OCI-M2 (cell line): ENCODE measurements around the gene HOXA10.

Experiments
- DNase-seq: peaks from one replicate; lab custom pipeline; 2025; ENCODE audit not compliant: unreplicated experiment; lab: John Stamatoyannopoulos, UW

Gene HOXA10

DNA sequence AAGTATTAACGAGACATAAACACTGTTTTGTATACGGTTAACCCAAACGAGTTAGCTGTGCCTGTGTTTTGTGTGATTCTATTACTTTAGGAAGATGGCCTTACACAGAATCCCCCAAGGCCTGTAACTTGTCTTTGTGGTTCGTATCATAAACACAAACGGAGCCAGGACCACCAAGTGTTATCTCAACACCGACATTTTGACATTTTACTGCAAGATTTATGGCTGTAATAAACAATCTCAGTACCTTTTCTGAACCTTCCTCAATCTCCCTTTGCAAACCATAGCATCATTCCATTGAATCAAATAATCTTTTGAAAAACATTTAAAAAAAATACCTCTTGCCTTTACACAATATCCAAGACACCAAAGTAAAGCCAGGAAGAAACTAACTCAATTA, 41.1 kb downstream of the HOXA10 start:
- DNase-seq = no peak

DNA sequence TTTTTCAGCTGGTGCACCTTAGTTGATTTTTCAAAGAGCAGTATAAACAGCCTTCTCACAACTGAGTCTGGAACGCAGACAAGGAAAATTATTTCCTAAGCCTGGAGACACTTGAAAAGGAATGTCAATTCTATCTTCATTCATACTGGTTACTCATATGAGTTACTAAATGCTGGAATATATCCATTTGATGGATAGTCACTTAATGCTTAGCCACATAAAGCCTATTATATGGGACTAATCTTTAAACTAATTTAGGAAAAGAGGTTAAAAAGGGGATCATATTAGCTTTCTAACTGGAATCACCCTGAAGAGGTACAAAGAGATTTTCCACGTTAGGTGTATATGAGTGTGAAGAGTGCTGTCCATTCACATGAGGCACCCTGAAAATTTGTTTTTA, 41.9 kb downstream of the HOXA10 start:
- no peak for DNase-seq

DNA sequence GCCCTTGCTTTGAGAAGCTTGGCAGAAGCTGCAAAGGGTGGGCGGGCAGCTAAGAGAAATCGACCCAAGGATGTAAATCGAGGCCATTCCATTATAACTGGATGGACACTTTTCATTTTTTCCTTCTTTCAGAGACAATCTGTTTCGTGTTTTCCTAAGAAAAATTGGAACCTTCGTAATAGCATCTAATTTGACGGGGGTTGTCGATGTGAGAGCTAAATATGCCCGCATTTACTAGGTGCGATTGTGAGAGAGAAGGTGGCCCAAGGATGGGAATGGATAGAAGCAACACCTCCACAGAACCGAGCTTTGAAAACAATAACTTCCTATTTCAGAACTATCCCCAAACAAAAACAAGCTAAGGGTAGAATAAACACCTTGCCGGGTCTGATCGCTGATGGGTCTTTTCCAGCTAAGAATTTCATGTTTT, 42.7 kb downstream of the HOXA10 start:
- DNase-seq = no peak

DNA sequence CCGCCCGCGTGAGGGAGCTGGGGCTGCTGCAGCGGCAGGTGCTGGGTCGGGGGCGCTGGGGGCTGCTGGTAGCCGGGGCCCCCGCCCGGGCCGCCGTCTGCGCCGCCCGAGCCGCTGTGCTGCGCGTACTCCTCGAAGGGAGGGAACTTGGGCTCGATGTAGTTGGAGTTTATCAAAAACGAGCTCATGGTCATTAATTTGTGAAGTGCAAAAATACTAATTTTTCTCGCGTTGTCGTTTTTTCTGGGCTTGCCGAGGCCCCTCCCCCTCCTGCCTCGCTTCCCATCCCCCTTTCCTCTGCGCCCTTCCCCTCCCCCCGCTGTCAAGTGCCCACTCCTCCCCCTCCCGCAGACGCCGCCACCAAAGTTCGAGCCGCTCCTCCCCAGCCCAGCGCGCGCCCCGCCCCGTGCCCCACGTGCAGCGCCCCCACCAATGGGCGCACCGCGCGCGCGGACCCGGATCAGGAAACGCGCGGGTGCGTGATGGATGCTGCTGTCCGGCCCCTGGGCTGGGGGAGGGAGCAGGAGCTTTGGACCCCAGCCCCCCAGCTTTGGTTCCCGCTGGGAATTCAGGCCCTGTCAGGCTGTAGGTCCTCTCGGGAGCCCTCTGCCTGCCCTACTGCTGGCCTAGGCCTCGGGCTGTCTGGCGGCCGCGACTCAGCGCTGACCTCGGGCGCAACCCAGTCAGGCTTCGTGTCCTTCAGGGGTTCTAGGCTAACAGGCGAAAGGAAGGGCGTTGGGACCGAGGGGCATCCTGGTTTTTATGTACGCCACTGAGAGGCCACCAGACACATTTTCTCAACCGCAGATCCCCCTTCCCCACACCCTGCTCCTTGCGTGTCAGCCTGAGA, 43.4 kb downstream of the HOXA10 start, which contains the start of gene HOXA4:
Gene HOXA4 (minus strand): TSS at position 218 of the 850 bp plus-strand sequence. CDS start 24 bp downstream, at position 194.
- no peak for DNase-seq

DNA sequence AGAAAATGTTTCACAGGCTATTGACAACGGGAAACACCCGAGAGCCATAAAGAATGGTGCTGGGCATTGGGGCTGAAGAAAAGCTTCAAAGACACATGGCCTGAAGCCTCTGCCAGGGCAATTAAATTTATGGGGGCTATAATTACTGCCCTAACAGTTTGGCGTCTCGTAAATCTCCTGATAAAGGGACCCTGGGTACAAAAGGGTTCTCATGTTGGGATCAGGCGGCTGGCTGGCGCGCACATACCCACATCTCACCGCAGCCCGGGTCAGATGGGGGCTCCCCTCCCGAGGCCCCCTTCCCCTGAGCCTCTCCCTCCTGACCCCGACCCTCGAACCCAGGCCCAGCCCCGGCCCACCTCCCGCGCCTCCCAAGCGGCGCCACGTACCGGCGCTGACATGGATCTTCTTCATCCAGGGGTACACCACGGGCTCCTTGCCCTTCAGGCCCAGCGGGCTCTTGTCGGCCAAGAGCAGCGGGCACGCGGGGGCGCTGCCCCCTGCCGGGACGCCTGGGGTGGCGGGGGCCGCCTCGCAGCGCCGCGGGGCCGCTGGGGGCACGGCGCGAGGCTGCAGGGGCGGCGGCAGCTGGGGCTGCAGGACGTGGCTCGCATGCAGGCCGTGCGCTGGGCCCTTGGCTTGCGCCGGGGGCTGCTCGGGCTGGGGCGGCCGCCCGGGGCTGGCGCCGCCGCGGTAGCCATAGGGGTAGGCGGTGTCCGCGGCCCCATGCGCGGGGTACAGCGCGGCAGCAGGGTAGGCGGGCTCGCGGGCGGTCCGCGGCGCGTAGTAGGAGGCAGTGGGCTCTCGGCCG, 44.2 kb downstream of the HOXA10 start:
- DNase-seq = no peak

DNA sequence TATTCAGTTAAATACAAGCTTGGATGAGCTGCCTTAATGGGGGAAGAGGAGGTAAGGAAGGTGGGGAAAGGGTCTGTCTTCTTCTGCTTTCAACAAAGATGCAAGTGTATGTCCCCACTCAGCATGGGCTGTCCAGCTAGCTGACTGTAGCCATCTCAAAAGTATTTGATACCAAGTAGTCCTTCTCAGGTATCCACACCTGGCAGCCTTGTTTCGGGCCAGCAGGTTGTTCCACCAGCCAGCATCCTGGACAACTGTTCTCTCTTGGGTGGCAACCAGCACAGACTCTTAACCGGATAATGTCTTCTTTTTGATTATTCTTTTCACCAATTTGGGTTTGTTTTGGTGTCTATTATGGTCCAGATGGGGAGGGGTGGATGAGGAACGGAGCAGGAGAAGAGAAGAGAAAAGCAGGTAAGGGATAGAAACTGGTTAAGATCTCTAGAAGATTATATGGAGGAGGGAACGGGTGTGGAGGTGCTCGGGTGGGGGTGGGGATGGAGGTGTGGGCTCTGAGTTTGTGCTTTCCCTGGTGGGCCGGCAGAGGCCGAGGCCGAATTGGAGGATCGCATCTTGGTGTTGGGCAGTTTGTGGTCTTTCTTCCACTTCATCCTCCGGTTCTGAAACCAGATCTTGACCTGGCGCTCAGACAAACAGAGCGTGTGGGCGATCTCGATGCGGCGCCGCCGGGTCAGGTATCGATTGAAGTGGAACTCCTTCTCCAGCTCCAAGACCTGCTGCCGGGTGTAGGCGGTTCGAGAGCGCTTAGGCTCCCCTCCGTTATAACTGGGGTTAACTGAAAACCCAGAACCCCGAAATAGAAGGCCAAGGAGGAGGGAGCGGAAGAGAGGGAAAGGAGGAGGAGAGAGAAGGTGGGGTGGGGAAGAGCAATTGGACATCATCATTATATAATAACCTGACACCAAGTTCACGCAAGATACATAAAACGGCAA, 45.1 kb downstream of the HOXA10 start:
- no peak for DNase-seq

DNA sequence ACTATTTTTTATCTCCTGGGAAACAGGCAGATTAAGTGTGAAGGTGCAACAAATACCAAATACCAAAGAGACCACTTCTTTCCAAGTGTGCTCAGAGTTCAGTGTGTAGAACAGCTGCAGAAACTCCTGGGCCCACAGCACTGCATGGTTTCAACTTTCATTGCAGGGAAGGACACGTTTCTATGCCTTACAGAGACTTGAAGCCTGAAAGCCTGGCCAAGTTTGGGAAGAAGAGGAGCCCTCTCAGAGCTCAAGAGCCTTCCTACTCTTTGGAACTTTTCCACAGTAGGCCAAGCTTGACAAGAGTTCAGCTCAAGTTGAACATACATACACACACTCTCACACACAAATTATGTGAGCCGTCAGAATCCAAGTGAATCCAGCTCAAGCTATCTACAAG, 46.1 kb downstream of the HOXA10 start:
- no peak for DNase-seq

DNA sequence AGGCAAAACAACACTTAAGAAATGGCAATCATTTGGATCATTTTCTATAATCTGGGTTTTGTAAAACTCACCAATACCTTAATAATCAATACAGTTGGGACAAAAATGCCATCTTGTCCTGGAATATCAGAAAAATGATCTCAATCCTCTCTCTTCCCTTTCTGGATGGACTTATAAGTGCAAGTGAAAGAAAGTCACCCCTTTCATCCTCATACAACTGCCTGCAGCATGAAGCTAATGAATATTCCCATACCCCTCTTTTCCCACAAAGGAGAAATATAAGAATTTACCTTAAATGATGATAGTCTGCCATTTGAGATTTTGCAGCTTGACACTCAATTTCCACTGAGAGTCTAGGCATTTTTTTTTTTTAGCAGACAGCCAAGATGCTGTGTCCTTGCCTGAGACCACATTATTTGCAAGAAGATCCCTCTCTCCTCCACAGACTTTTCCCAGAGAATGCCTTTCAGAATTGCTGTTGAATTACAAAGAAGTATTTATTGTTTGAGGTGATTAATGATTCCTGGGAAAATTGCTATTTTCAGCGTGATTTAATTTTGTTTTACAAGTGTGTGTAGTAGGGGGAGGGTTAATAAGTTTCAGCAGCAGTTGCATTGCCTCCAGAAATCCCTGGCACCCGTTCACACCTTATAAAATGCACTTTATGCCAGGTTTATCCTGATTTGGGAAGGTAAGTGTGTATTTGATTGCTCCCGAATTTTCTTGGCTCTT, 47.4 kb downstream of the HOXA10 start:
- no peak for DNase-seq

DNA sequence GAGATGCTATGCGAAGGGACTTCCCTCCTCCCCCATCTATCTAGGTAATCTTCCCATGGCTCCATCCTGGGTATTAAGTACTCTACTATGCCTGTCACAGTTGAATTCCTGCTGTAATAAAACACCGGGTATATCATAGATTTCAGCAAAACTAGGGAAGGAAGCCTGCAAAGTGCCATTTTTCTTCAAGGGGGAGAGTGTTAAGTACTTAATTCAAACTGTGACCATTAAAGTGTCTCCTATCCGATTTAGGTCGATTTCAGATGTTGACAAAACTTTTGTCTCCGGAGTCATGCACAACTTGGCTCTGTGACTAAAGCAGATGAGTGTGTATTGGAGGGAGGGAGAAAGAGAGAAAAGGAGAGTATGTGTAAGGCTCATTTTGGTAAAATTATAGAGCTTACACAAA, 48.1 kb downstream of the HOXA10 start:
- no peak for DNase-seq

DNA sequence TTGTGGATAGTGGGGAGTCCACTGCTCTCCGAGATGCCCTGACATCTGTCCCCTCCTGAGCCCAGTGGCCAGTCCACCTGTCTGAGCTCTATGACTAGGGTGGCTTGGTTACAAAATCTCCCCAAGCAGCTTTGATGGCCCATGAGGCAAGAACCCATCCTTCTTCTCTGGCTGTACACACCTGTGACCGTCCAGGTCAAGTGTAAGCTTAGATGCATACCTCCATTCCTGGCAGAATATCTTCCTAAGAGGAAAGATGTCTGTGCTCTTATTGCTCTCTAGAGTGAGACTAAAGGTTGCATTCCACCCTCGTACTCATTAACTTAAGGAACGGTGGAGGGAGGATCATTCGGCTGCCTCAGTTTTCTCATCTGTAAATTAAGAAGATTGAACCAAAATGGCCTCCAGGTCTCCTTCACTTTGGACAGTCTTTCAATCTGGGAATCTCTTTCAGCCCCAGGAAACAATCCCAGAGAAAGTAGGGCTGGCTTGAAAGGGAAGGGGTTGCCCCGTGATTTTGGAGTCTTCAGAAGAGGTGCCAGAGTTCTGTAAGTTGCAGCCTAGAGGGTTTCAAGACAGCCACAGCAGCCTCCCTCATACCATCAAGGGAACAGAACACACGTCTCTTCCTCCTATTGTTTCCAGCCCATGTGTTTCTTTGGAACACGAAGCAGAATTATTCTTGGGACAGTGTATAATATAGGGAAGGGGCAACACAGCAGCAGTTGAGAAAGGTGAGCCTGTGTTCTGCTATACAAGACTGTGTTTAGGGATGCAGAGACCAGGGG, 49.0 kb downstream of the HOXA10 start:
- DNase-seq = no peak

DNA sequence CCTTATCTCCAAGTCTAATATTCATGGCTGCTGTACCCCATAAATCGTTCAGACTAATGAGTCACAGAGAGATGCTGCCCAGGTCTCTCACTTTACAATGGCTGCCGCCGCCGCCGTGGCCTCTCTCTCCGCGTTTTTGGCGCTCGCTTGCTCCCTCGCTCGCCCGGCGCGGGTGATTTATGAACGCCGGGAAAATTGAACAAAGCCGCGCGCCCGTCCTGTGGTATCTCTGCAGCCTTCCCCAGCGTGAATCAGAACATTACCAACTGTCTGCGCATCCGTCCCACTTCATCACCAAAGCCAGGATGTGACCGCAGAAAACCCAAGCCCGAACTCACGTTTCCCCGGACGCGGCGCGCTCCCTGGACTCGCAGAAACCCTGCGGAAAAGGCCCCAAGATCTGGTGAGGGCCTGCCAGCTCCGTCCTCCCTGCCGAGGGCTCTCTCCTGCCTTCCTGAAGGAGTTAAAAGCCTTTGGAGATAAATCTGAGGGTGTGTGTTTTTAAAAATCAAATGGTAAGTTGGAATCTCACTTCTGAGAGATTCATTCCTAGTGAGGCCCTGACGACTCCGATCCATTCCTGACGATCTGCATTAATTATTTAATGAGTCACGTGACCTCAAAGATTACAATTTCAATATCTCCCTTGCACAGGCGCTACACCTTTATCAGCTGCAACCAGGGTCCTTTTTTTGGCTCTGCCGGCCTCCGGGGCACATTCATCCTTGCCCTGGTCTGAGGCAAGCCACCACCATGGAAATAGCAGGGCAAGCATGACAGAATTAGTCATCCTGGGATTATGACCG, 49.8 kb downstream of the HOXA10 start:
- DNase-seq = no peak

DNA sequence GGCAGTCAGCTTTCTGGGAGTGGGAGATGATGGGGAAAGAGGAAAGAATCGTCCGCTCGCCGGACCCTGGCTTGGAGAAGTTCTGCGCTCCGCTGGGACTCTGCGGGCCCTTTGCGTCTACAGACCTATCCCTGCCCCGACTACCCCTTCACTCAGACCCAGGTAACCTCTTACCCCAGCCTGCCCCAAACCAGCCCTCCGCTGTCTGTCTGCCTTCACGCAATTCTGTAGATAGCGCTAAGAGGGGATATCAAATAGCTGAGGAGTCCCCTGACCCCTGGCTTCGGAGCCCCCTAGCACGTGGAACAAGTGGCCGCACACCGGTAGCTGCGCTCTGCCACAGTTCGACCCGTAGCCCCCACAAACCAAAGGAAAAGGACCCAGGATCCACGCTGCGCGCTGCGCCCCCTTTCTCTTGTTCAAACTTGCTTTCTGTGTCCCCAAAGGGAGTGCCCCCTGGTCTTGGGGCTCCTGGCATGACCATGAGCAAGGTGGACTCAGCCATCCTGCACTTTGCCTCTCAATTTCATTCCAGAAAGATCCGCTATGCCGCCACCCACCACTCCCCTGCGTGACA, 50.6 kb downstream of the HOXA10 start:
- DNase-seq = no peak

DNA sequence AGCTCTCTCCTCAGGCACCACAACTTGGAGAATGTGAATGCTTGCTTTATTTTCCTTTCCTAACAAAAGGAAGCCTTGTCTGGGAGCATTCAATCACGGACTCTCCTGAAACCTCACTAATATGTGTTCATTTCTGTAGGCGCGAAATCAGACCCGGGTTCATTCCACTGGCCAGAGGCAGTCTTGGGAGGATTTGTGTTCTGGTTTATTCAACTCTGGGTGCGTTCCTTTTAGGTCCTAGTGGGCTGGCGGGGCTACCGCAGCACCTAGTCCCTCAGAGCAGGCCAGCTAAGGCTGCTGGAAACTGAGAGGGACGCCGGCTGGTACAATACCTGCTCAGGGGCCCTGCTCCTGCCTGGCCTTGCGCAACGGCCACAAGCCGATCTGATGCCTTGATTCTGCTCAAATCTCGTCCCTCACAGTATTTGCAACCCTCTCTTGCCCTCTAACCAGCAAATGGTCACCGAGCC, 51.1 kb downstream of the HOXA10 start:
- no peak for DNase-seq

DNA sequence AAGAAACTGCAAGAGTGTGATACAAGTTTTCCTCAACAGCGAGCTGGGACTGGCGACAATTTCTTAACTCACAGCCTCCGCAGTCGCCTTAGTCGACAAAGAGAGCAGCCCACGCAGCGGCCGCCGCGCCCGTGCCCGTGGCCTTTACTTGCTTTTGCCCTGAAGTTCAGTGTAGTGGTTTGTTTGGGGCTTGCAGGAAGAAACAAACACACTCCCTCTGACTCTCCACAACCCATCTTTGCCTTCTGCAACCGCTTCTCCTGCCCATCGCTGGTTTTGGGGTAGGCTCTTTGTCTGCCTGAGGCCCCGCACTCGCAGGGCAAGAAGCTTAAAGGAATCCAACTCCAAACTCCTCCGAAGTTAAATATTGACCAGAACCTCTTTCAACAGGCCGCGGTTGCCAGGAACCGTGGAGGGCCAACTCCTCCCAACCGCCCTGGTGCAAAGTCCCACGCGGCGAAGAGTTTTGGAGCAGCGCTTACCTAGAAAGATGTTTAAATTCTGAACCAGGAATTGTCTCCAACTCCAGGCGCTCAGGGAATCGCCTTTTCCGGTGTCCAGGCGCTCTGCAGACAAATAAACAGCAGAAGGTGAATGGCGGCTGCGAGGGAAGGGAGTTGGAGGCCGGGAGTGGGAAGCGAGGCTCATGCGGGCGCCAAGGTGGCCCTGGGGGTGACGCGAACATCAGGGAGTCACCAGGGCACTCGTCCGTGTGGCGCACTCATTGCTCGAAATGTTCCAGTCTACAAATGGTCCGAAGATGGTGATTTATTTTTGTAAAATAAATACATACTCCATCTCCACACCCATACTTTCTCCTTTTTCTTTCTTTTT, 51.8 kb downstream of the HOXA10 start:
- no peak for DNase-seq

DNA sequence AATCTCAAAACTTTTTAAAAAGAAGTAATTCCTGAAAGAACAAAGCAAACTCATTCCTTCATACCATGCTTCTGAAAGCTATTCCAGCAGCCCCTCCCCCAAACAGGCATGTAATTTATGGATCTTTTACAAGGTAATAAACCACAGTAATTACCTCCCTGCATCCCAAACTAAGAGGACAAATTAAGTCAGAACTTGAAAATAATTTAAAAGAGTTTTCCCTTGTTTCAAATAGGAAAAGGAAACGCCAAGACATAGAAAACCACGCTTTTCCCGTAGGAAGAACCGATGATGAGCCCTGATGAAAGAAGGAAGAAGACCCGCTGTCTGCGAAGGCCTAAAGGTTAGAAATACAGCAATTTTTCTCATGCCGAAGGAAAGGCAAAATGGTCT, 52.4 kb downstream of the HOXA10 start:
- no peak for DNase-seq
